ENCODE results near the gene GPR152.

GPR152 gene

GRCh38 chr11:67423466-67423865 is 29.1 kb downstream of the GPR152 start:
- DNase-seq, result no peak

- no peak for DNase-seq
Observed at GRCh38 chr11:67422891-67423290, 29.6 kb downstream of the GPR152 start.

GRCh38 chr11:67421430-67422031 is 31.0 kb downstream of the GPR152 start:
- no peak for DNase-seq

GRCh38 chr11:67420646-67421429 is 31.7 kb downstream of the GPR152 start:
- DNase-seq, result peak; percentile 97

GRCh38 chr11:67420147-67420645 is 32.3 kb downstream of the GPR152 start:
- DNase-seq, result no peak

- DNase-seq, result no peak
Observed at GRCh38 chr11:67419325-67420049, 33.0 kb downstream of the GPR152 start.

GRCh38 chr11:67418476-67419281 is 33.9 kb downstream of the GPR152 start:
- DNase-seq, result peak; percentile 30

GRCh38 chr11:67417425-67417824 is 35.1 kb downstream of the GPR152 start:
- DNase-seq, result no peak

GRCh38 chr11:67416416-67417335 is 35.9 kb downstream of the GPR152 start:
- peak; percentile 67 for DNase-seq

- DNase-seq, result no peak
Observed at GRCh38 chr11:67415501-67416304, 36.8 kb downstream of the GPR152 start, which contains the start of gene CARNS1. Gene CARNS1 (plus strand): TSS chr11:67415678. CDS start chr11:67416200, 522 bp downstream.

GRCh38 chr11:67413266-67413849 is 39.2 kb downstream of the GPR152 start:
- DNase-seq, result no peak

GRCh38 chr11:67412495-67413179 is 39.9 kb downstream of the GPR152 start:
- DNase-seq, result no peak

- DNase-seq, result no peak
Observed at GRCh38 chr11:67411785-67412152, 40.8 kb downstream of the GPR152 start.

GRCh38 chr11:67410984-67411784 is 41.3 kb downstream of the GPR152 start:
- no peak for DNase-seq

GRCh38 chr11:67410369-67410831 is 42.1 kb downstream of the GPR152 start:
- DNase-seq, result no peak

GRCh38 chr11:67409781-67410368 is 42.7 kb downstream of the GPR152 start:
- DNase-seq, result no peak

- DNase-seq, result peak; percentile 66
Observed at GRCh38 chr11:67409261-67409666, 43.3 kb downstream of the GPR152 start.

Measured in stimulated activated CD4-positive, alpha-beta T cell treated with anti-CD3 and anti-CD28 coated beads, Interleukin-4, amount 100 ng/mL, for 24 hours (primary cell).